GM10266 (cell line): ENCODE data around the gene RFX5.

Source experiments
- DNase-seq: peaks from one replicate; pipeline ENCODE4 v3.0.0; 2012; ENCODE audit errors: extremely low spot score
- TF ChIP-seq, protein P1 (sequence below): IDR thresholded peaks from 2 replicates; pipeline ENCODE4 v1.5.1; 2012; ENCODE audit warnings: mild to moderate bottlenecking, low read depth; ENCODE audit not compliant: control insufficient read depth, insufficient read depth; ENCODE audit errors: missing control alignments

The RFX5 gene

DNA sequence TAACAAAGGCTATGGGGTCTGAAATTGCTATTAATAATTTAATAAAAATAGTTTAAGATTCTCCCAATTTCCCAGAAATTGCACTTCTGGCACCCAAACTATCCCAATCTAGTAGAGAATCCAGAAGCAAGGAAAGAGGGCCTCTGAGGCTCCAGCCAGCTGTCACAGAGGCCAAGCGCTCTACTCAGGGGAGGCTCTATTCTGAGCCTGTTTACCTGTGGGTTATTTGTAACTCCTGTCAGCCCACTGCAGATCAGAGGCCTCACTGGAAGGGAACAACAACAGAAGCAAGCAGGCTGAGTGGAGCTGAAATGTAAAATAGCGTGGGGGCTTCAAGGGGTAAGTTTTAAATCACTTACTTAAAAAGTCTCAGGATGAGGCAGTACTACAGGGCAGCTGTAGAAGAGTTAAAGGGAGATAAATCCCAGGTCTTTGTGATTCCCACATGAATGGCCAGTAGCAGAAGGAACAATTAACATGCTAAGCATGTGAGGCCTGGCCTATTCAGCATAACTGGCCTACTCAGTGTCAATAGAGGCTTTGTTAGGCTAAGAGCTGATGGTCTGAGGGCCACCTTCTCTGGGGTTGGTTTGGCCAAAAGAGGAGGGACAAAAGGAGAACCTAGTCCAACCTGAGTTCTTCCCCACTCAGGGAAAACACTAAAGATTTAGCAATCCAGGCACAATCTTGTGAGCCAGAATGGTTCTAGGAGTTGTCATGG is 52.1 kb downstream of the RFX5 start:
- no peak for DNase-seq
- TF ChIP-seq, protein P1, sequence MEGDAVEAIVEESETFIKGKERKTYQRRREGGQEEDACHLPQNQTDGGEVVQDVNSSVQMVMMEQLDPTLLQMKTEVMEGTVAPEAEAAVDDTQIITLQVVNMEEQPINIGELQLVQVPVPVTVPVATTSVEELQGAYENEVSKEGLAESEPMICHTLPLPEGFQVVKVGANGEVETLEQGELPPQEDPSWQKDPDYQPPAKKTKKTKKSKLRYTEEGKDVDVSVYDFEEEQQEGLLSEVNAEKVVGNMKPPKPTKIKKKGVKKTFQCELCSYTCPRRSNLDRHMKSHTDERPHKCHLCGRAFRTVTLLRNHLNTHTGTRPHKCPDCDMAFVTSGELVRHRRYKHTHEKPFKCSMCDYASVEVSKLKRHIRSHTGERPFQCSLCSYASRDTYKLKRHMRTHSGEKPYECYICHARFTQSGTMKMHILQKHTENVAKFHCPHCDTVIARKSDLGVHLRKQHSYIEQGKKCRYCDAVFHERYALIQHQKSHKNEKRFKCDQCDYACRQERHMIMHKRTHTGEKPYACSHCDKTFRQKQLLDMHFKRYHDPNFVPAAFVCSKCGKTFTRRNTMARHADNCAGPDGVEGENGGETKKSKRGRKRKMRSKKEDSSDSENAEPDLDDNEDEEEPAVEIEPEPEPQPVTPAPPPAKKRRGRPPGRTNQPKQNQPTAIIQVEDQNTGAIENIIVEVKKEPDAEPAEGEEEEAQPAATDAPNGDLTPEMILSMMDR: no peak

DNA sequence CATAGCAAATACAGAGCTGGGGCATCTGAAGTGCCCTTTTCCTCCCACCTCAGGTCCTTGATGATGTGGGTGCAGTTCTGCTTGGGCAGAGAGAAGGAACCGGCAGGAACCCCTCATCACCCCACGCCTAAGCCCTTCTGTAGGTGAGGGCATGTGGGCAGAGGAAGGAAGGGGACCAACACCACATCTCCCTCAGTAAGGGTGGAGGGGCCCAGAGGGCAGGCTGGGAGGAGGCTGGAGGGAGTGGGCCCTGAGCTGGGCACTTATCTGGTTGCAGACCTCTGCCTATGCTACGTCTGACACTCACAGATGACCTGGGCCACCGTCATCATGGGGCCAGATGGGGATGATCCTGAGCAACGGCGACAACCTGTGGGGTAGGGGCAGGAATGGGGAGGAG is 54.0 kb downstream of the RFX5 start:
- DNase-seq: no peak
- TF ChIP-seq, protein P1: no peak

DNA sequence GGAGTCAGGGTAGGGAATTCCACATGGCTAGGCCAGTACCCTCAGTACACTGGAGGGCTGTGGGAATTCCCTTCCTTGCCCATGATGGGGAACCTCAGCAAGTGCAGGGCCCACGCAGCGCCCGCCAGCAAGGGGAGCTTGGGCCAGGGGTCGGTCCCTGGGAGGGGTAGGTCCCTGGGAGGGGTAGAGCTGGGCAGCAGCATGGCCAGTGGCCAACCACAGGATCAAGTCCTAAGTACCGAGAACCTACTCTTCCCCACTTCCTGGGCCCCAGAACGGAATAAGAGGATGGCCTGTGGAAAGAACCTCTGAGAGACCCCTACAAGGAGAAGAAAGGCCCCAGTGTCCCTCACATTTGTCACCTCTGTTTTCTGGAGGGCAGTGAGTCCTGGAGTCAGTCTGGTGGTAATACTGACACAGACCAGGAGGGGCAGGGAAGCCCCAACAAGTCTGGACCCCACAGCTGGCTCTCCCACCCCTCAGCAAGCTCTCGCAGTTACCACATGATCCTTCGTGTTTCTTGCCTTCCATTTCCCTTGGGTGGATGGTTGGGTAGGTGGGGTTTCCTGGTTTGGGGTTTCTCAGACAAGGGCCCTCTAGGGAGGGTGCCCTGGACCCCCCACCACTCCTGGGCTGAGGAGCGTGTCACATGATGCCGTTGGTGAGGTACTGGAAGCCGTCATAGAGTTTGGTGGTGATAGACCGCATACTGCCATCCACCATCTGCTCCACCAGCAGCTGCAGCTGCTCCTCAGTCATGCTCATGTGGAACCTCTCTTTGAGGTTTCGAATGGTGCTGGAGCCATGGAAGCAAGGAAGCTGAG is 54.6 kb downstream of the RFX5 start:
- no peak for DNase-seq

DNA sequence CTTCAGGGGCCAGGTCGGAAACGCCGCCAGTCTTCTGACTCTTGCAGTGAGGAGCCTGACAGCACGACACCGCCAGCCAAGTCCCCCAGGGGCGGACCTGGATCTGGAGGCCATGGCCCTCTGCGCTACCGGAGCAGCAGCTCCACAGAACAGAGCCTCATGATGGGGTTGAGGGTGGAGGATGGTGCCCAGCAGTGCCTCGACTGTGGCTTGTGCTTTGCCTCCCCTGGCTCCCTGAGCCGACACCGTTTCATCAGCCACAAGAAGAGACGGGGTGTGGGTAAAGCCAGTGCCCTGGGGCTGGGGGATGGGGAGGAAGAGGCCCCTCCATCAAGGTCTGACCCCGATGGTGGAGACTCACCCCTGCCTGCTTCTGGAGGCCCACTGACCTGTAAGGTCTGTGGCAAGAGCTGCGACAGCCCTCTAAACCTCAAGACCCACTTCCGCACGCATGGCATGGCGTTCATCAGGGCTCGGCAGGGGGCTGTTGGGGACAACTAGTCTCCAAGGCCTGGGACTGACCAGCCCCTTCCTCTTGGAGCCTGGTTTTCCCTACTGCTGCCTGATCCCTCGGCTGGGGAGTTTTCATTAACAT is 56.2 kb downstream of the RFX5 start:
- TF ChIP-seq, protein P1: no peak
- DNase-seq: no peak

More for the DNA sequence above, 54.6 kb downstream of the RFX5 start:
- TF ChIP-seq, protein P1: no peak
